GM23248 (cell line): ENCODE measurements around the gene NXPE4. TPM values are rescaled to one million over a fixed set of nuclear protein-coding genes. Genes with fewer than 3 reads are reported as not detected.

Experiments
- DNase-seq: peaks from one replicate; pipeline ENCODE4 v3.0.0-alpha.2; 2015
- H2AFZ ChIP-seq: fragments of 200-600 bp; sonication (generic); 2 replicates; pipeline ENCODE4 v1.6.1; 2016; ENCODE audit warnings: antibody characterized with exemption
- H3F3A ChIP-seq: fragments of 200-600 bp; sonication (generic); 2 replicates; pipeline ENCODE4 v1.6.1; 2016; ENCODE audit warnings: mild to moderate bottlenecking, antibody characterized with exemption, mixed run types; ENCODE audit not compliant: insufficient read depth
- H3K27ac ChIP-seq: fragments of 200-600 bp; sonication (generic); 2 replicates; pipeline ENCODE4 v1.5.1; 2016; ENCODE audit warnings: mild to moderate bottlenecking
- H3K27me3 ChIP-seq: fragments of 200-600 bp; sonication (generic); replicated peaks from 2 replicates; pipeline ENCODE4 v1.6.1; 2016; ENCODE audit warnings: mild to moderate bottlenecking; ENCODE audit not compliant: insufficient read depth
- H3K36me3 ChIP-seq: fragments of 200-600 bp; sonication (generic); 2 replicates; pipeline ENCODE4 v1.6.1; 2016; ENCODE audit warnings: low read depth, mild to moderate bottlenecking
- H3K4me1 ChIP-seq: fragments of 200-600 bp; sonication (generic); 2 replicates; pipeline ENCODE4 v1.6.1; 2016; ENCODE audit warnings: mild to moderate bottlenecking; ENCODE audit not compliant: insufficient read depth
- H3K4me2 ChIP-seq: fragments of 200-600 bp; sonication (generic); one replicate; pipeline ENCODE4 v1.6.1; 2016; ENCODE audit warnings: mild to moderate bottlenecking; ENCODE audit not compliant: unreplicated experiment
- H3K4me3 ChIP-seq: fragments of 200-600 bp; sonication (generic); 2 replicates; pipeline ENCODE4 v1.5.1; 2016; ENCODE audit warnings: mild to moderate bottlenecking
- H3K79me2 ChIP-seq: fragments of 200-600 bp; sonication (generic); 2 replicates; pipeline ENCODE4 v1.6.1; 2016; ENCODE audit warnings: mild to moderate bottlenecking; ENCODE audit not compliant: insufficient read depth
- H3K9ac ChIP-seq: fragments of 200-600 bp; sonication (generic); 2 replicates; pipeline ENCODE4 v1.6.1; 2016; ENCODE audit warnings: mild to moderate bottlenecking
- H3K9me2 ChIP-seq: fragments of 200-600 bp; sonication (generic); 2 replicates; pipeline ENCODE4 v1.6.1; 2016; ENCODE audit warnings: mixed run types, mild to moderate bottlenecking, moderate library complexity; ENCODE audit not compliant: insufficient read depth
- H3K9me3 ChIP-seq: fragments of 200-600 bp; sonication (generic); one replicate; pipeline ENCODE4 v1.6.1; 2017; ENCODE audit warnings: low read depth
- H4K20me1 ChIP-seq: fragments of 200-600 bp; sonication (generic); 2 replicates; pipeline ENCODE4 v1.6.0; 2016; ENCODE audit not compliant: insufficient read depth
- EZH2 ChIP-seq: fragments of 200-600 bp; sonication (generic); IDR thresholded peaks from 2 replicates; pipeline ENCODE4 v1.6.1; 2018; ENCODE audit warnings: antibody characterized with exemption, mild to moderate bottlenecking; ENCODE audit not compliant: insufficient read depth, poor library complexity, severe bottlenecking
- EZH2phosphoT487 ChIP-seq: fragments of 200-600 bp; sonication (generic); IDR thresholded peaks from 2 replicates; pipeline ENCODE4 v1.6.1; 2018; ENCODE audit warnings: antibody characterized with exemption, moderate library complexity, mild to moderate bottlenecking, low read depth; ENCODE audit not compliant: insufficient read depth
- WGBS, 2 experiments: methylation state at CpG; one replicate each; pipeline ENCODE4 v1.1.6; 2015 to 2017; ENCODE audit warnings: low lambda C conversion rate in 2 of 2, low coverage in 1 of 2; ENCODE audit errors: missing lambda C conversion rate in 2 of 2; 5-methylcytosine and 5-hydroxymethylcytosine counted together
- in situ Hi-C: fragments of 300-500 bp; cut with MboI; formaldehyde crosslinking; loops from 2 replicates; pipeline ENCODE4 v1.15.0; 2020
- polyA plus RNA-seq: library from polyadenylated mRNA; unstranded; fragments of >200 nt; fragmentation: Nextera tagmentation; extraction: Ambion mirVana; gene quantifications from 2 replicates; pipeline ENCODE4 v1.2.1, GENCODE V29; 2016
- total RNA-seq: library from RNA; depleted of rRNA; stranded (reverse); fragments of >200 nt; shearing (Covaris generic); gene quantifications from 2 replicates; pipeline ENCODE4 v1.2.3, GENCODE V29; 2014

Gene NXPE4
- total and polyA plus RNA-seq, 2 experiments from 2014 or later = not detected

DNA sequence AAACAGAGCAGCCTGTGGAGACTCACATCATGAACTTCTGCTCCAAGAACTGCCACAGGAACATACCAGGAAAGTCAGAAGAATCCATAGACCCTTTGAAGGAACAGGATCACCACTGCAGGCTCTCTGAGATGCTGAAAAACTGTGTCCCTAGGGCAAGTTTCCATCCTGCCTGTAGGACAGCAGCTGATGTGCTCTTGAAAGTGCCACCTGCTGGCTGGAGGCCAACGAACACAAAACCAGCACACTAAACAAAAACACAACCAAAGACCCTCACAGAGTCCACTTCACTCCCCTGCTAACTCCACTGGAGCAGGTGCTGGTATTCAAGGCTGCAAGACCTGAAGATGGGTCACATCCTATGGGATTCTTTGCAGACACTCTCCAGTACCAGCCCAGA lies 23.9 kb downstream of the NXPE4 start:
- WGBS, 2 experiments = 0 to 6% methylated on average over 1 of the region's 1 CpG
- H3K27ac ChIP-seq = no peak overlapping the region
- no peaks in the 10 kb centered on the region for H3K9me3 ChIP-seq
- no peak overlapping the region for H2AFZ ChIP-seq
- H3K4me3 ChIP-seq = no peak overlapping the region
- no peaks in the 10 kb centered on the region for H3K9me2 ChIP-seq
- H3K79me2 ChIP-seq = no peaks in the 10 kb centered on the region
- no peak overlapping the region for H3K4me2 ChIP-seq
- no peaks in the 10 kb centered on the region for H3K4me1 ChIP-seq
- no peak overlapping the region for H3K9ac ChIP-seq
- no peak for DNase-seq
- H4K20me1 ChIP-seq = no peaks in the 10 kb centered on the region
- H3K27me3 ChIP-seq = no peaks in the 10 kb centered on the region
- no peaks in the 10 kb centered on the region for H3F3A ChIP-seq
- no peaks in the 10 kb centered on the region for H3K36me3 ChIP-seq
- TF ChIP-seq EZH2phosphoT487 (no peak), EZH2 (no peak)
- in situ Hi-C loops = no loop called here

DNA sequence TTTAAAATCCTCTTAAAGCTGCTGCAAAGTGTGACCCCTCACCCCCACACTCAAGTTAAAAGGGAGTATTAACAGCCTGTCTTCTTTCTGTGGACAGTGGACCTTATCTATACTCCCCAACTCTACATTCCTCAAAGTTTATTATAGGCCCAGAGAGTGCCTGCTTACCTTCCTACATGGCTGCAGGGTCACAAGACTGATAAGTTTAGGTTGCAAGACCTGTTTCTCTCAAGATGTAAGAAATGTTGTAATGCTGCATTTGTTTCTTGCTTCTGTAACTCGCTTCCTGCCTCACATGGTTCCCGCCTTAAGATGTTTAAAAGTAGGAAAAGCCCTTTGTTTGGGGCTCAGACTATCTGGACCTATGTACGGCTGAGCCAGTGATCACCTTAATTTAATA lies 25.8 kb downstream of the NXPE4 start:
- WGBS, 2 experiments = 39 to 43% methylated on average over 3 of the region's 3 CpGs
- TF ChIP-seq EZH2 (no peak), EZH2phosphoT487 (no peak)
- no peak overlapping the region for H3K4me3 ChIP-seq
- no peaks in the 10 kb centered on the region for H4K20me1 ChIP-seq
- H3K27me3 ChIP-seq = no peaks in the 10 kb centered on the region
- no peak overlapping the region for H3K4me2 ChIP-seq
- H3K9me3 ChIP-seq = no peaks in the 10 kb centered on the region
- no peaks in the 10 kb centered on the region for H3K79me2 ChIP-seq
- no peak for DNase-seq
- H2AFZ ChIP-seq = no peak overlapping the region
- no peak overlapping the region for H3K9ac ChIP-seq
- no peak overlapping the region for H3K27ac ChIP-seq
- no peaks in the 10 kb centered on the region for H3K4me1 ChIP-seq
- no peaks in the 10 kb centered on the region for H3K9me2 ChIP-seq
- H3K36me3 ChIP-seq = no peaks in the 10 kb centered on the region
- H3F3A ChIP-seq = no peaks in the 10 kb centered on the region
- in situ Hi-C loops = no loop called here

DNA sequence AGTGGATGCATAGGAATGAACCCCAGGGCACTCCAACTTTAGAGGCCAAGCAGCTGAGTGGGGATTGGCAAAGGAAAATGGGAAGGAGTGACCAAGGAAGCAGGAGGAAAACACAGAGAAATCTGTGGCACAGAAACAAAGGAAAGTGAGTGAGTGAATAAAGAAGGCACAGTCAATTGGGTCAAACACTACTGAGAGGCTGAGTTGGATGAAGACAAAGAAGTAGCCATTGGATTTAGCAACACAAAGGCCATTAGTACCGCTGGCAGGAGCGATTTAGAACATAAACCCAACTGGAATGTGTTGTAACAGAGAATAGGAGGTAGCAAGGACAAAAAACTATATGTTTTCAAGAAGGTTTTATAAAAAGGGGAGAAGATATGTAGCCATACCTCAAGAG lies 29.3 kb downstream of the NXPE4 start:
- Histone ChIP-seq H3K27me3 (no peaks in the 10 kb centered on the region), H2AFZ (no peak overlapping the region), H3K36me3 (no peaks in the 10 kb centered on the region), H3K4me2 (no peak overlapping the region), H3F3A (0 out of 2 replicates have a peak, but pooled peaks cover 10% of the 10 kb centered on the region), H4K20me1 (no peaks in the 10 kb centered on the region), H3K9me3 (no peaks in the 10 kb centered on the region), H3K79me2 (no peaks in the 10 kb centered on the region), H3K9me2 (no peaks in the 10 kb centered on the region), H3K9ac (no peak overlapping the region), H3K4me3 (no peak overlapping the region), H3K4me1 (peaks cover 11% of the 10 kb centered on the region; the same call in 1 of the 2 replicates), H3K27ac (no peak overlapping the region)
- in situ Hi-C loops = no loop called here
- no peak for TF ChIP-seq EZH2
- TF ChIP-seq EZH2phosphoT487 = no peak
- 20 to 38% methylated on average over 2 of the region's 2 CpGs for WGBS, 2 experiments
- DNase-seq = no peak

DNA sequence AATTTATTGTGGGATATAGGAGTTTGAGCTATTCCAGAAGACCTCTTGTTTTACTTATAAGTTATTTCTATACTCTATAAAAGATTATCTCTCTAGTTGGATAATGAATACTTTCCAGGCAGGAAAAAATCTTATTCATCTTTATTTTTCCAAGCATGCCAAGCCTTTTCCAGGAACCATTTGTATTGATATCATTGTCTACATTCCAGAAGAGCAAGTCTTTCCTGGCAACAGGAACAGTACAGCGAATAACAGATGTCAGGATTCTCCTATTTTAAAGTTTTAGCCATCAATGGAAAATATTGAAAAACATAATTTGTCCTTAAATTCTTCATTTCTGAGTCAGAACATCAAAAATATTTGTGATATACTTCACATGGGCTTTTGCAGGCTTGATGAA lies 30.8 kb downstream of the NXPE4 start:
- in situ Hi-C loops = no loop called here
- no peak for TF ChIP-seq EZH2phosphoT487
- WGBS, 2 experiments = 55 to 64% methylated on average over 1 of the region's 1 CpG
- H3K9me2 ChIP-seq = no peaks in the 10 kb centered on the region
- H3K27ac ChIP-seq = no peak overlapping the region
- H3K27me3 ChIP-seq = no peaks in the 10 kb centered on the region
- no peaks in the 10 kb centered on the region for H3K79me2 ChIP-seq
- peaks cover 11% of the 10 kb centered on the region; the same call in 1 of the 2 replicates for H3K4me1 ChIP-seq
- no peak overlapping the region for H3K9ac ChIP-seq
- H3F3A ChIP-seq = 0 out of 2 replicates have a peak, but pooled peaks cover 10% of the 10 kb centered on the region
- no peaks in the 10 kb centered on the region for H3K36me3 ChIP-seq
- H3K4me3 ChIP-seq = no peak overlapping the region
- DNase-seq = no peak
- H4K20me1 ChIP-seq = no peaks in the 10 kb centered on the region
- no peaks in the 10 kb centered on the region for H3K9me3 ChIP-seq
- H3K4me2 ChIP-seq = no peak overlapping the region
- H2AFZ ChIP-seq = no peak overlapping the region

DNA sequence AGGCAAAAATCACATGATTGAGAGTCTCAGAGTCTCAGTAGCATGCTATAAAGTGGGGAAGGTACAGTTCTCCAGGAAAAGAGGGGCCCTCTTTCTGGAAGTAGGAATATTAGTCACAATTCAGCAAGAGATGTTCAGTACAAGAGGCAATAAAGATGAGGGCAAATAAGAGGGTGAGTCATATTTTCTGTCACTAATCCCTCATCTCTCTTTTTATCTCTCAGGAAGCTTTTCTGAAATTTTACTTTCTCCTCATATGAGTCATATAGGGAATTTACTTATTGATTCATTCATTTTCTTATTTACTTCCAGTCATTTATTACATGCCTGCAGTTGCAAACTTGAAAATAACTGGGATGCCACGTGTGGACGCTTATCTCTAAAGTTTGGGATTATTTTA lies 32.5 kb downstream of the NXPE4 start:
- Histone ChIP-seq H2AFZ (no peak overlapping the region), H3K4me1 (peaks cover 11% of the 10 kb centered on the region; the same call in 1 of the 2 replicates), H3K27me3 (no peaks in the 10 kb centered on the region), H3K79me2 (no peaks in the 10 kb centered on the region), H3K27ac (no peak overlapping the region), H3F3A (0 out of 2 replicates have a peak, but pooled peaks cover 10% of the 10 kb centered on the region), H3K4me3 (no peak overlapping the region), H3K4me2 (peak overlapping the region; percentile 5), H4K20me1 (no peaks in the 10 kb centered on the region), H3K36me3 (no peaks in the 10 kb centered on the region), H3K9ac (no peak overlapping the region), H3K9me2 (no peaks in the 10 kb centered on the region), H3K9me3 (no peaks in the 10 kb centered on the region)
- TF ChIP-seq EZH2phosphoT487 (no peak), EZH2 (no peak)
- peak; percentile 39 for DNase-seq
- in situ Hi-C loops = no loop called here
- WGBS, 2 experiments = 32 to 43% methylated on average over 2 of the region's 2 CpGs
